Hepatocyte (in vitro differentiated cells): Measurements from ENCODE around the gene HS1BP3. TPM values are rescaled to one million over a fixed set of nuclear protein-coding genes. Genes with fewer than 3 reads are reported as not detected.
A peak's percentile ranks its signal among the peaks of the same experiment; 100 is the strongest.

Source experiments
- DNase-seq: peaks from one replicate; pipeline ENCODE4 v3.0.0-alpha.2; 2016; ENCODE audit warnings: low spot score
- H2AFZ ChIP-seq: fragments of 200-600 bp; sonication (generic); 2 replicates; pipeline ENCODE4 v1.6.0; 2016; ENCODE audit warnings: antibody characterized with exemption, mild to moderate bottlenecking
- H3K27ac ChIP-seq: fragments of 200-600 bp; sonication (generic); 2 replicates; pipeline ENCODE4 v1.5.1; 2016; ENCODE audit warnings: mild to moderate bottlenecking
- H3K27me3 ChIP-seq: fragments of 200-600 bp; sonication (generic); 2 replicates; pipeline ENCODE4 v1.6.1; 2016
- H3K36me3 ChIP-seq: fragments of 200-600 bp; sonication (generic); replicated peaks from 2 replicates; pipeline ENCODE4 v1.5.1; 2016; ENCODE audit warnings: low read depth; ENCODE audit not compliant: insufficient read depth
- H3K4me1 ChIP-seq: fragments of 200-600 bp; sonication (generic); 2 replicates; pipeline ENCODE4 v1.5.1; 2016; ENCODE audit warnings: mild to moderate bottlenecking, moderate library complexity; ENCODE audit not compliant: insufficient read depth
- H3K4me2 ChIP-seq: fragments of 200-600 bp; sonication (generic); 2 replicates; pipeline ENCODE4 v1.6.0; 2016
- H3K4me3 ChIP-seq: fragments of 200-600 bp; sonication (generic); 2 replicates; pipeline ENCODE4 v1.5.1; 2016; ENCODE audit warnings: mild to moderate bottlenecking
- H3K79me2 ChIP-seq: fragments of 200-600 bp; sonication (generic); 2 replicates; pipeline ENCODE4 v1.6.0; 2017; ENCODE audit warnings: mild to moderate bottlenecking
- H3K9me2 ChIP-seq: fragments of 200-600 bp; sonication (generic); replicated peaks from 2 replicates; pipeline ENCODE4 v1.6.0; 2017; ENCODE audit warnings: mild to moderate bottlenecking; ENCODE audit not compliant: insufficient read depth
- H3K9me3 ChIP-seq: fragments of 200-600 bp; sonication (generic); 2 replicates; pipeline ENCODE4 v1.5.1; 2016; ENCODE audit warnings: low read depth, mild to moderate bottlenecking
- H4K20me1 ChIP-seq: fragments of 200-600 bp; sonication (generic); 2 replicates; pipeline ENCODE4 v1.6.0; 2016; ENCODE audit warnings: mild to moderate bottlenecking; ENCODE audit not compliant: insufficient read depth, poor library complexity, severe bottlenecking
- EZH2 ChIP-seq: fragments of 200-600 bp; sonication (generic); IDR thresholded peaks from 2 replicates; pipeline ENCODE4 v1.6.1; 2016; ENCODE audit warnings: antibody characterized with exemption, mild to moderate bottlenecking, borderline replicate concordance
- EZH2phosphoT487 ChIP-seq: fragments of 200-600 bp; sonication (generic); IDR thresholded peaks from one replicate; pipeline ENCODE4 v1.6.1; 2018; ENCODE audit warnings: antibody characterized with exemption, mild to moderate bottlenecking, low read depth, moderate library complexity; ENCODE audit not compliant: unreplicated experiment, severe bottlenecking
- WGBS: methylation state at CpG from one replicate; pipeline ENCODE4 v1.1.6; 2016; ENCODE audit warnings: low lambda C conversion rate; ENCODE audit errors: missing lambda C conversion rate; 5-methylcytosine and 5-hydroxymethylcytosine counted together
- polyA plus RNA-seq: library from polyadenylated mRNA; unstranded; fragments of >200 nt; fragmentation: Nextera tagmentation; extraction: Ambion mirVana; gene quantifications from 2 replicates; pipeline ENCODE4 v1.2.1, GENCODE V29; 2016
- total RNA-seq: library from RNA; depleted of rRNA; stranded (reverse); fragments of >200 nt; gene quantifications from 2 replicates; pipeline ENCODE4 v1.2.3, GENCODE V29; 2014
- TF ChIP-seq, protein P1 (sequence below): fragments of 200-600 bp; sonication (generic); IDR thresholded peaks from 2 replicates; pipeline ENCODE4 v1.5.1; 2016; ENCODE audit warnings: antibody characterized with exemption, mild to moderate bottlenecking; ENCODE audit not compliant: poor library complexity

Gene HS1BP3
- total and polyA plus RNA-seq, 2 experiments from 2014 or later, result 26.8 to 29.6 TPM

DNA sequence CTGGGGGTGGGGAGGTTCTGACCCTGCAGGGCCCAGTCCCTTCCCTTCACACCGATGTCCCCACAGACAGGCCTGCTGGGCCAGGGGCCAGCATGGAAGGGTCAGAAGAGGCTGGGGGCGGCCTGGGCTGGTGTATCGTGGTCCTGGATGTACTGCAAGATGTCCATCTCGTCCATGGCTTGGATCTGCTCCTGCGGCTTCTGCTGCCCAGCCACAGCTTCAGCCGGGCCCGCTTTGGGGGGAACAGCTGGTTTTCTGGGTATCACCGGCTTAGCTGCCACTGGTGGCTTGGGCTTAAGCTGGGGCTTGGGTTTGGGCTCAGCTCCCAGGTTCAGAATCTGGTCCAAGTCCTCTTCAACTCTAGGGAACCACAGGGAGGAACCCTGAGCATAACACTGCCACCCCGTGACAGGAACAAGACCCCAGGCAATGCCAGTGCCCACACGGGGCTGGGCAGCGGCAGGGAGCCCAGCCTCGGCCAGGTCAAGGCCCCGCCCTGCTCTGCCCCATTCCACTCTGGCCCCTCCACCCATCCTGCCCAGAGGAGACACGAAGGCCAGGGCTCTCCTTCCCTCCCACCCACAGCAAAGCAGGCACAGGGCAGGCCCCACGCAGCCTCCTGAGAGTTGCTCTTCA is 31.9 kb downstream of the HS1BP3 start:
- TF ChIP-seq EZH2, result no peak
- no peak for TF ChIP-seq EZH2phosphoT487
- TF ChIP-seq, protein P1, sequence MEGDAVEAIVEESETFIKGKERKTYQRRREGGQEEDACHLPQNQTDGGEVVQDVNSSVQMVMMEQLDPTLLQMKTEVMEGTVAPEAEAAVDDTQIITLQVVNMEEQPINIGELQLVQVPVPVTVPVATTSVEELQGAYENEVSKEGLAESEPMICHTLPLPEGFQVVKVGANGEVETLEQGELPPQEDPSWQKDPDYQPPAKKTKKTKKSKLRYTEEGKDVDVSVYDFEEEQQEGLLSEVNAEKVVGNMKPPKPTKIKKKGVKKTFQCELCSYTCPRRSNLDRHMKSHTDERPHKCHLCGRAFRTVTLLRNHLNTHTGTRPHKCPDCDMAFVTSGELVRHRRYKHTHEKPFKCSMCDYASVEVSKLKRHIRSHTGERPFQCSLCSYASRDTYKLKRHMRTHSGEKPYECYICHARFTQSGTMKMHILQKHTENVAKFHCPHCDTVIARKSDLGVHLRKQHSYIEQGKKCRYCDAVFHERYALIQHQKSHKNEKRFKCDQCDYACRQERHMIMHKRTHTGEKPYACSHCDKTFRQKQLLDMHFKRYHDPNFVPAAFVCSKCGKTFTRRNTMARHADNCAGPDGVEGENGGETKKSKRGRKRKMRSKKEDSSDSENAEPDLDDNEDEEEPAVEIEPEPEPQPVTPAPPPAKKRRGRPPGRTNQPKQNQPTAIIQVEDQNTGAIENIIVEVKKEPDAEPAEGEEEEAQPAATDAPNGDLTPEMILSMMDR, result no peak
- WGBS, result 90% methylated on average over 15 of the region's 15 CpGs
- Histone ChIP-seq H2AFZ (no peak overlapping the region), H3K27ac (peak overlapping the region; percentile 96), H3K9me2 (no peaks in the 10 kb centered on the region), H3K36me3 (no peaks in the 10 kb centered on the region), H3K9me3 (no peaks in the 10 kb centered on the region), H3K79me2 (no peaks in the 10 kb centered on the region), H3K4me1 (peaks cover 42% of the 10 kb centered on the region), H4K20me1 (no peaks in the 10 kb centered on the region), H3K4me2 (no peak overlapping the region), H3K27me3 (no peaks in the 10 kb centered on the region), H3K4me3 (no peak overlapping the region)
- DNase-seq, result no peak

DNA sequence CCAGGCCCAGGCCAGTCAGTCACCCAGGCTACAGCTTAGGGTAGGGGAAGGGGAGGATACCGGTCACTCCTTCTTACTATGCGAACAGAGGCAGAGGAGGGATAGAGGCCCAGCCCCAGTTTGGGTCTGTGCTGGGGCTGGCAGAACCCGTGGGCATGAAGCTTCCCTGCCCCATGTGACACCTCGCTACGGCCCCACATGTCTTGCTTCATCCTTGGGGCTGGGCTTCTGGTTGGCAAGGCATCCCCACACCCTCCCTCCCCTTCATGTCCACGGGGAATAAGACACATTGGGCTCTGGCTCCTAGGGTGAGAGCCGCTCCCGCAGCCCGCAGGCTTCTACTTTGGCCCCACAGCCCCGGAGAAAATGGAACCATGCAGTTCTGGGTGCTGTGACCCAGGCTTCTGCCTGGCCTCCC is 32.4 kb downstream of the HS1BP3 start:
- H3K4me2 ChIP-seq, result no peak overlapping the region
- H3K4me1 ChIP-seq, result peaks cover 43% of the 10 kb centered on the region
- no peaks in the 10 kb centered on the region for H3K36me3 ChIP-seq
- no peaks in the 10 kb centered on the region for H4K20me1 ChIP-seq
- no peak overlapping the region for H3K4me3 ChIP-seq
- DNase-seq, result no peak
- no peaks in the 10 kb centered on the region for H3K27me3 ChIP-seq
- TF ChIP-seq EZH2phosphoT487 (no peak), EZH2 (no peak)
- TF ChIP-seq, protein P1, result no peak
- peak overlapping the region; percentile 96 for H3K27ac ChIP-seq
- no peaks in the 10 kb centered on the region for H3K79me2 ChIP-seq
- H3K9me3 ChIP-seq, result no peaks in the 10 kb centered on the region
- 94% methylated on average over 9 of the region's 10 CpGs for WGBS
- H3K9me2 ChIP-seq, result no peaks in the 10 kb centered on the region
- H2AFZ ChIP-seq, result no peak overlapping the region

DNA sequence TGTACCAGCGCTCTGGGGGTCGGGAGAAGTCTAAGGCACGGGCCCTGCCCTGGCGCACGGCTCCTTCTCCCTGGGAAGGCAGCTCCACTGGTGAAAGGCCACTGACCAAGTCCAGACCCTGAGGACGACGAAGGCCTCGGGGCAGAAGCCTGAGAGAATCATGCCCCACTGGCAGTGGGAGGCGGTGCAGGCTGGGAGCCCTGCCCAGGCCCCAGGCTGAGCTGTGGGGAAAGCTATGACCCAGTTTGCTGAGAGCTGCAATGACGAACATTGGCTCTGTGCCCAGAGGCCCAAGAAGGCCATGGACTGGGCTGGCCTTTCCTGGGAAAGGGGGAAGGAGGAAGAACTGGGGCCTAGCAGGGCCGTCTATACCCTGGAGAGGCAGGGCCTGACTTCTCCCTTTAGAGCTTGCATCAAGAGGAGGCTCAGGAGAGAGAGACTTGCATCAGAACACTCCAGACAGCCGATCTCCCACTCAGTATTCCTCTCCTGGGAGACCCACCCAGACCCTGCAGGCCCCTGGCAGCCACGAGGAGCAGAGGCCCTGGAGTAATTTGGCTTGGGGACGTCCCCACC is 32.9 kb downstream of the HS1BP3 start:
- peak overlapping the region; percentile 96 for H3K27ac ChIP-seq
- H2AFZ ChIP-seq, result no peak overlapping the region
- no peak overlapping the region for H3K4me2 ChIP-seq
- H3K27me3 ChIP-seq, result no peaks in the 10 kb centered on the region
- no peaks in the 10 kb centered on the region for H3K9me3 ChIP-seq
- no peaks in the 10 kb centered on the region for H4K20me1 ChIP-seq
- H3K36me3 ChIP-seq, result no peaks in the 10 kb centered on the region
- TF ChIP-seq, protein P1, result peak; percentile 4
- no peak for TF ChIP-seq EZH2
- H3K4me3 ChIP-seq, result no peak overlapping the region
- no peaks in the 10 kb centered on the region for H3K79me2 ChIP-seq
- DNase-seq, result peak; percentile 95
- WGBS, result 71% methylated on average over 14 of the region's 14 CpGs
- H3K9me2 ChIP-seq, result no peaks in the 10 kb centered on the region
- H3K4me1 ChIP-seq, result peaks cover 43% of the 10 kb centered on the region
